B cell (primary cell): ENCODE results near the gene CCDC85A. TPM values are rescaled to one million over a fixed set of nuclear protein-coding genes. Genes with fewer than 3 reads are reported as not detected.

Experiments used
- ATAC-seq: fragments of 200-7000 bp; cut with Tn5 transposase; one replicate; pipeline ENCODE4 v1.10.0; 2021; ENCODE audit warnings: low read depth, mild to moderate bottlenecking, moderate number of reproducible peaks, moderate library complexity
- CTCF ChIA-PET: fragments of 350-600 bp; sonication (Branson Sonifier 250); formaldehyde crosslinking; loops from one replicate; lab custom pipeline; 2021; ENCODE audit warnings: antibody characterized with exemption, inconsistent platforms; lab: Charles Lee
- POLR2A ChIA-PET: fragments of 350-600 bp; sonication (Branson Sonifier 250); formaldehyde crosslinking; loops from one replicate; lab custom pipeline; 2021; ENCODE audit warnings: antibody characterized with exemption; lab: Charles Lee
- DNase-seq: peaks from one replicate; pipeline ENCODE4 v3.0.0; 2013
- H2AFZ ChIP-seq: 2 replicates; pipeline ENCODE4 v1.6.1; 2012; ENCODE audit warnings: mild to moderate bottlenecking, low read depth, low read length; ENCODE audit not compliant: insufficient read depth, poor library complexity, severe bottlenecking
- H3K27ac ChIP-seq, 2 donors: 1 replicate in 1 of 2; 2 replicates in 1 of 2; pipeline ENCODE4 v1.5.1; 2012 to 2013; ENCODE audit warnings: low read length in 2 of 2, mild to moderate bottlenecking in 2 of 2, moderate library complexity in 1 of 2
- H3K27me3 ChIP-seq, 4 experiments: fragments of 200-600 bp in 1 of 4; sonication (generic) in 1 of 4; replicated peaks in 1 of 4; 1 replicate in 2 of 4; 2 replicates in 2 of 4; pipeline versions ENCODE4 v1.6.1 to v1.7.0; 2013 to 2016; ENCODE audit warnings: low read length in 3 of 4, mild to moderate bottlenecking in 2 of 4, mixed read lengths in 1 of 4, moderate library complexity in 1 of 4; ENCODE audit not compliant: insufficient read depth in 4 of 4, control insufficient read depth in 3 of 4; ENCODE audit errors: control extremely low read depth in 1 of 4
- H3K36me3 ChIP-seq, 2 experiments: replicated peaks in 1 of 2; 1 replicate in 1 of 2; 2 replicates in 1 of 2; pipeline versions ENCODE4 v1.6.1 to v1.7.1; 2013; ENCODE audit warnings: low read length in 1 of 2; ENCODE audit not compliant: insufficient read depth in 2 of 2, control insufficient read depth in 1 of 2; ENCODE audit errors: control extremely low read depth in 1 of 2, extremely low read depth in 1 of 2
- H3K4me1 ChIP-seq, 2 donors: fragments of 200-600 bp in 1 of 2; sonication (generic) in 1 of 2; 1 replicate in 1 of 2; 2 replicates in 1 of 2; pipeline versions ENCODE4 v1.5.1 to v1.6.1; 2013 to 2017; ENCODE audit warnings: low read length in 2 of 2; ENCODE audit not compliant: control insufficient read depth in 2 of 2, insufficient read depth in 2 of 2
- H3K4me2 ChIP-seq: replicated peaks from 2 replicates; pipeline ENCODE3; 2012; ENCODE audit warnings: mild to moderate bottlenecking, low read depth, low read length; ENCODE audit not compliant: poor library complexity, severe bottlenecking
- H3K4me3 ChIP-seq, 5 experiments: fragments of 200-600 bp in 1 of 5; sonication (generic) in 1 of 5; 1 replicate in 3 of 5; 2 replicates in 2 of 5; pipeline versions ENCODE4 v1.5.1 to v1.7.0; 2011 to 2016; ENCODE audit warnings: low read length in 4 of 5, mild to moderate bottlenecking in 4 of 5, low read depth in 2 of 5, control low read depth in 1 of 5, moderate library complexity in 1 of 5; ENCODE audit not compliant: insufficient read depth in 1 of 5; ENCODE audit errors: control extremely low read depth in 1 of 5, extremely low read depth in 1 of 5
- H3K79me2 ChIP-seq: fragments of 200-600 bp; sonication (generic); one replicate; pipeline ENCODE4 v1.6.0; 2016; ENCODE audit warnings: low read length; ENCODE audit not compliant: control insufficient read depth, insufficient read depth
- H3K9ac ChIP-seq: fragments of 200-600 bp; sonication (generic); 2 replicates; pipeline ENCODE4 v1.6.1; 2017; ENCODE audit warnings: mild to moderate bottlenecking, low read length, moderate library complexity
- H3K9me3 ChIP-seq, 3 donors: one replicate each; pipeline versions ENCODE4 v1.6.1 to v1.7.1; 2013; ENCODE audit warnings: low read length in 2 of 3; ENCODE audit not compliant: control insufficient read depth in 2 of 3, insufficient read depth in 1 of 3; ENCODE audit errors: control extremely low read depth in 1 of 3
- H4K20me1 ChIP-seq: 2 replicates; pipeline ENCODE4 v1.6.0; 2012; ENCODE audit warnings: mild to moderate bottlenecking, low read length; ENCODE audit not compliant: insufficient read depth, control insufficient read depth, poor library complexity, severe bottlenecking
- H3K27ac Mint-ChIP-seq: one replicate; pipeline ENCODE4 v1.8.0; 2021; ENCODE audit warnings: mixed read lengths
- H3K27me3 Mint-ChIP-seq: one replicate; pipeline ENCODE4 v1.8.0; 2021; ENCODE audit warnings: mixed read lengths
- H3K4me1 Mint-ChIP-seq: one replicate; pipeline ENCODE4 v1.8.0; 2021; ENCODE audit warnings: mixed read lengths
- H3K4me3 Mint-ChIP-seq: one replicate; pipeline ENCODE4 v1.8.0; 2021; ENCODE audit warnings: mixed read lengths
- H3K9me3 Mint-ChIP-seq: one replicate; pipeline ENCODE4 v1.8.0; 2022; ENCODE audit warnings: mixed read lengths; ENCODE audit not compliant: insufficient read depth
- CTCF ChIP-seq: fragments of 200-600 bp; IDR thresholded peaks from one replicate; pipeline ENCODE4 v1.8.0; 2022; ENCODE audit warnings: antibody characterized with exemption, mild to moderate bottlenecking
- EZH2 ChIP-seq: IDR thresholded peaks from 2 replicates; pipeline ENCODE4 v1.6.1; 2012; ENCODE audit warnings: borderline replicate concordance, low read depth, mild to moderate bottlenecking, moderate library complexity, low read length; ENCODE audit not compliant: insufficient read depth, poor library complexity, severe bottlenecking
- WGBS: methylation state at CpG from one replicate; pipeline ENCODE4 v1.1.5; 2013; ENCODE audit warnings: missing lambda C conversion rate; ENCODE audit not compliant: insufficient coverage; 5-methylcytosine and 5-hydroxymethylcytosine counted together
- intact Hi-C: fragments of 100-400 bp; cut with micrococcal nuclease; formaldehyde crosslinking; loops from one replicate; pipeline ENCODE4 v1.10.0; 2022
- polyA plus RNA-seq: library from polyadenylated mRNA; depleted of rRNA; stranded (reverse); fragments of >200 nt; gene quantifications from 2 replicates; pipeline ENCODE4 v1.2.3, GENCODE V29; 2012
- total RNA-seq, 2 donors: library from RNA; stranded (reverse); fragments of 120-200 nt in 1 of 2; gene quantifications; 1 replicate in 1 of 2; 2 replicates in 1 of 2; pipeline versions ENCODE4 v1.2.3 to v1.2.4, GENCODE V29; 2013 to 2022

CCDC85A gene
- total and polyA plus RNA-seq, 2 donors (not counting 1 experiment from before 2014, with no cell fraction given), result 0.15 TPM; not detected in 1

DNA sequence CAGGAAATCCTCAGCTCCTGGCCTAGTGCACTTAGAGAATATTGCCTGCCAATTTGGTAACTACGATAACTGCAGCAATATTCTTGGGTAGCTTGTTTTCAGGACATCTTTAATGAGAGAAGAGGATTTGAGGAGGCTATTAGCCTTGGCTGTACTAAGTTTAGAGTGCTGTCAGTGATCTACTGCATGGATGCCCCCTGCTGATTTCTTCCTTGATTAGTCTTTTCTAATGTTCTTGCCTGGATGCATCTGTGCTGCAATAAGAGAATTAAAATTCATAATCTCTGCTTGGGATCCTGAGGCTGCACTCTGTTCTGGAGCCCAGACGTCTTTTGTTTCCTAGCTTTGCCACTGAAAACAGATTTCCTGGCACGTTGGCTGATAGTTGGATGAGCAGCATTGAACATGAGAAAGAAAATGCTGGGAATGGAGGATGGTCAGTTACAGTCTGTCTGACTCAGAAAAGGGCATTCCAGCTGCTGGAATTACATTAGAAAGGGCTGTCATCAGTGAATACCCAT, 115.4 kb downstream of the CCDC85A start:
- H3K9ac ChIP-seq, result no peak overlapping the region
- H3K36me3 ChIP-seq, result no peaks in the 10 kb centered on the region
- TF ChIP-seq EZH2 (no peak), CTCF (no peak)
- WGBS, result 72% methylated on average over 3 of the region's 3 CpGs
- intact Hi-C loops, result no loop called here
- no peak overlapping the region for H3K4me2 ChIP-seq
- Mint-ChIP-seq H3K27me3 (no peaks in the 10 kb centered on the region), H3K27ac (no peak overlapping the region), H3K4me1 (no peaks in the 10 kb centered on the region), H3K9me3 (no peaks in the 10 kb centered on the region), H3K4me3 (no peak overlapping the region)
- no peaks in the 10 kb centered on the region for H3K79me2 ChIP-seq
- no peaks in the 10 kb centered on the region for H3K27me3 ChIP-seq
- H3K27ac ChIP-seq, result no peak overlapping the region
- no peak overlapping the region for H3K4me3 ChIP-seq
- no peaks in the 10 kb centered on the region for H3K9me3 ChIP-seq
- ATAC-seq (no peak), DNase-seq (no peak)
- CTCF ChIA-PET, result no interaction called here
- POLR2A ChIA-PET, result no interaction called here
- H4K20me1 ChIP-seq, result no peaks in the 10 kb centered on the region
- H3K4me1 ChIP-seq, result no peaks in the 10 kb centered on the region
- no peak overlapping the region for H2AFZ ChIP-seq

DNA sequence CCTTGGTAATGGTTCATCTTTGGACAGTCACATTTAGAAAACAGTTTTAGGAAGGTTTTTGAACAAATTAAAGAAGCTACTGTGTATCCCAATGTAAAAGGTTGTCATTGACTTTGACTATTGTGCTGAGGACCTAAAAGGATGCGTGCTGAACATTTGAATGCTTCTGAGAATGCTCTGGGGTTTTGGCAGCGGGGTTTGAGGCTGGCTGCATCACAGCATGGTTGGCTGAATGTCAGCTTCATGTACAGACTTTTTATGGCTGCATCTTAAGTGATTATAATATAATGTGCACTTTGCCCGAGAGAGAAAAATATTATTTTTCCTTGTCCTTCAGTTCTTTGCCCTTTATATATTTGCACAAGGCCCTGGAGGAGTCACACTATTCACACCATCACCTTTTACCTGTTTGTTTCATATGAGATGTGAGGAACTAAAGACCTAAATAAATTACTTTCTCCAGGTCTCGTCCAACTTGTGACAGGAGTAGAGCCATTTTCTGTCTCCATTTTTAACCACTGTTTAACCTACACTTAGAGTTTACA, 125.9 kb downstream of the CCDC85A start:
- Mint-ChIP-seq H3K27me3 (no peaks in the 10 kb centered on the region), H3K4me1 (no peaks in the 10 kb centered on the region), H3K9me3 (no peaks in the 10 kb centered on the region), H3K4me3 (no peak overlapping the region), H3K27ac (no peak overlapping the region)
- H3K9ac ChIP-seq, result no peak overlapping the region
- ChIA-PET POLR2A (no interaction called here), CTCF (interaction anchor here (0.9 kb wide), 1 partner anchor 11 kb away, joined by 3 read pairs; no protein-coding TSS in a partner anchor)
- no peak overlapping the region for H3K4me2 ChIP-seq
- H3K27me3 ChIP-seq, result no peaks in the 10 kb centered on the region
- no peak overlapping the region for H3K4me3 ChIP-seq
- no peak overlapping the region for H3K27ac ChIP-seq
- WGBS, result 76% methylated on average over 2 of the region's 4 CpGs
- no peaks in the 10 kb centered on the region for H3K4me1 ChIP-seq
- no peak for TF ChIP-seq EZH2
- no peak for TF ChIP-seq CTCF
- no peaks in the 10 kb centered on the region for H4K20me1 ChIP-seq
- H3K36me3 ChIP-seq, result no peaks in the 10 kb centered on the region
- ATAC-seq, result no peak
- no peak for DNase-seq
- intact Hi-C loops, result no loop called here
- H3K79me2 ChIP-seq, result no peaks in the 10 kb centered on the region
- H2AFZ ChIP-seq, result no peak overlapping the region
- no peaks in the 10 kb centered on the region for H3K9me3 ChIP-seq
